GM10266 (cell line): ENCODE data around the gene UTP14C.

ENCODE experiments used
- DNase-seq: peaks from one replicate; pipeline ENCODE4 v3.0.0; 2012; ENCODE audit errors: extremely low spot score
- CTCF ChIP-seq: IDR thresholded peaks from 2 replicates; pipeline ENCODE4 v1.5.1; 2012; ENCODE audit warnings: mild to moderate bottlenecking, low read depth; ENCODE audit not compliant: control insufficient read depth, insufficient read depth; ENCODE audit errors: missing control alignments

The UTP14C gene

GRCh38 chr13:51988988-51989618, 35.4 kb upstream of the UTP14C start:
- no peak for TF ChIP-seq CTCF

GRCh38 chr13:51993713-51994112, 30.8 kb upstream of the UTP14C start:
- no peak for TF ChIP-seq CTCF
- DNase-seq, result no peak

More at GRCh38 chr13:51988988-51989618, 35.4 kb upstream of the UTP14C start:
- DNase-seq, result no peak

GRCh38 chr13:51995677-51996551, 28.6 kb upstream of the UTP14C start:
- TF ChIP-seq CTCF, result no peak
- no peak for DNase-seq

GRCh38 chr13:51996641-51997040, 27.9 kb upstream of the UTP14C start:
- TF ChIP-seq CTCF, result no peak
- no peak for DNase-seq

- DNase-seq, result no peak
- TF ChIP-seq CTCF, result no peak
Observed at GRCh38 chr13:51997186-51997585, 27.3 kb upstream of the UTP14C start.

GRCh38 chr13:51997641-51998330, 26.7 kb upstream of the UTP14C start:
- no peak for DNase-seq
- TF ChIP-seq CTCF, result no peak
